ENCODE measurements around the gene C2CD2. TPM values are rescaled to one million over a fixed set of nuclear protein-coding genes. Genes with fewer than 3 reads are reported as not detected.

The C2CD2 gene
- total and polyA plus RNA-seq, 2 of the 8 experiments (the other 6 are each of a cell fraction or from before 2014, with no cell fraction given) = 10.4 to 13.0 TPM

DNA sequence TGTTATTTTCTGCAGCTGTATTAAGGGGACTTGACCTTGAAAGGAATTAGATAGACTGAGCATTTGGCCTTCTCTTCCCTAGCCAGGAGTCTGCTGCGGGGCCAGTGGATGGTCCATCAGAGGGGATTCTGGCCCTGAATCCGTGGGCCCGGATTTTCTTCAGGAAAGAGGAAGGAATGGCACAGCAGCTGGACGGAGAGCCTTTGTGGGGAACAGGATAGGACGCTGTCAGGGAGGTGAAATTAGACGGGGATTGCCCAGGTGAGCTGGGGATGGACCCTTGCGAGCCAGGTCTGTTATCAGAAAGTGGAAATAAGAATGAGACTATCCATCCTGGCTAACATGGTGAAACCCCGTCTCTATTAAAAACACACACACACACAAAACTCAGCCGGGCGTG, 1.7 kb upstream of the C2CD2 start (continued):
- TF ChIP-seq, protein P1, sequence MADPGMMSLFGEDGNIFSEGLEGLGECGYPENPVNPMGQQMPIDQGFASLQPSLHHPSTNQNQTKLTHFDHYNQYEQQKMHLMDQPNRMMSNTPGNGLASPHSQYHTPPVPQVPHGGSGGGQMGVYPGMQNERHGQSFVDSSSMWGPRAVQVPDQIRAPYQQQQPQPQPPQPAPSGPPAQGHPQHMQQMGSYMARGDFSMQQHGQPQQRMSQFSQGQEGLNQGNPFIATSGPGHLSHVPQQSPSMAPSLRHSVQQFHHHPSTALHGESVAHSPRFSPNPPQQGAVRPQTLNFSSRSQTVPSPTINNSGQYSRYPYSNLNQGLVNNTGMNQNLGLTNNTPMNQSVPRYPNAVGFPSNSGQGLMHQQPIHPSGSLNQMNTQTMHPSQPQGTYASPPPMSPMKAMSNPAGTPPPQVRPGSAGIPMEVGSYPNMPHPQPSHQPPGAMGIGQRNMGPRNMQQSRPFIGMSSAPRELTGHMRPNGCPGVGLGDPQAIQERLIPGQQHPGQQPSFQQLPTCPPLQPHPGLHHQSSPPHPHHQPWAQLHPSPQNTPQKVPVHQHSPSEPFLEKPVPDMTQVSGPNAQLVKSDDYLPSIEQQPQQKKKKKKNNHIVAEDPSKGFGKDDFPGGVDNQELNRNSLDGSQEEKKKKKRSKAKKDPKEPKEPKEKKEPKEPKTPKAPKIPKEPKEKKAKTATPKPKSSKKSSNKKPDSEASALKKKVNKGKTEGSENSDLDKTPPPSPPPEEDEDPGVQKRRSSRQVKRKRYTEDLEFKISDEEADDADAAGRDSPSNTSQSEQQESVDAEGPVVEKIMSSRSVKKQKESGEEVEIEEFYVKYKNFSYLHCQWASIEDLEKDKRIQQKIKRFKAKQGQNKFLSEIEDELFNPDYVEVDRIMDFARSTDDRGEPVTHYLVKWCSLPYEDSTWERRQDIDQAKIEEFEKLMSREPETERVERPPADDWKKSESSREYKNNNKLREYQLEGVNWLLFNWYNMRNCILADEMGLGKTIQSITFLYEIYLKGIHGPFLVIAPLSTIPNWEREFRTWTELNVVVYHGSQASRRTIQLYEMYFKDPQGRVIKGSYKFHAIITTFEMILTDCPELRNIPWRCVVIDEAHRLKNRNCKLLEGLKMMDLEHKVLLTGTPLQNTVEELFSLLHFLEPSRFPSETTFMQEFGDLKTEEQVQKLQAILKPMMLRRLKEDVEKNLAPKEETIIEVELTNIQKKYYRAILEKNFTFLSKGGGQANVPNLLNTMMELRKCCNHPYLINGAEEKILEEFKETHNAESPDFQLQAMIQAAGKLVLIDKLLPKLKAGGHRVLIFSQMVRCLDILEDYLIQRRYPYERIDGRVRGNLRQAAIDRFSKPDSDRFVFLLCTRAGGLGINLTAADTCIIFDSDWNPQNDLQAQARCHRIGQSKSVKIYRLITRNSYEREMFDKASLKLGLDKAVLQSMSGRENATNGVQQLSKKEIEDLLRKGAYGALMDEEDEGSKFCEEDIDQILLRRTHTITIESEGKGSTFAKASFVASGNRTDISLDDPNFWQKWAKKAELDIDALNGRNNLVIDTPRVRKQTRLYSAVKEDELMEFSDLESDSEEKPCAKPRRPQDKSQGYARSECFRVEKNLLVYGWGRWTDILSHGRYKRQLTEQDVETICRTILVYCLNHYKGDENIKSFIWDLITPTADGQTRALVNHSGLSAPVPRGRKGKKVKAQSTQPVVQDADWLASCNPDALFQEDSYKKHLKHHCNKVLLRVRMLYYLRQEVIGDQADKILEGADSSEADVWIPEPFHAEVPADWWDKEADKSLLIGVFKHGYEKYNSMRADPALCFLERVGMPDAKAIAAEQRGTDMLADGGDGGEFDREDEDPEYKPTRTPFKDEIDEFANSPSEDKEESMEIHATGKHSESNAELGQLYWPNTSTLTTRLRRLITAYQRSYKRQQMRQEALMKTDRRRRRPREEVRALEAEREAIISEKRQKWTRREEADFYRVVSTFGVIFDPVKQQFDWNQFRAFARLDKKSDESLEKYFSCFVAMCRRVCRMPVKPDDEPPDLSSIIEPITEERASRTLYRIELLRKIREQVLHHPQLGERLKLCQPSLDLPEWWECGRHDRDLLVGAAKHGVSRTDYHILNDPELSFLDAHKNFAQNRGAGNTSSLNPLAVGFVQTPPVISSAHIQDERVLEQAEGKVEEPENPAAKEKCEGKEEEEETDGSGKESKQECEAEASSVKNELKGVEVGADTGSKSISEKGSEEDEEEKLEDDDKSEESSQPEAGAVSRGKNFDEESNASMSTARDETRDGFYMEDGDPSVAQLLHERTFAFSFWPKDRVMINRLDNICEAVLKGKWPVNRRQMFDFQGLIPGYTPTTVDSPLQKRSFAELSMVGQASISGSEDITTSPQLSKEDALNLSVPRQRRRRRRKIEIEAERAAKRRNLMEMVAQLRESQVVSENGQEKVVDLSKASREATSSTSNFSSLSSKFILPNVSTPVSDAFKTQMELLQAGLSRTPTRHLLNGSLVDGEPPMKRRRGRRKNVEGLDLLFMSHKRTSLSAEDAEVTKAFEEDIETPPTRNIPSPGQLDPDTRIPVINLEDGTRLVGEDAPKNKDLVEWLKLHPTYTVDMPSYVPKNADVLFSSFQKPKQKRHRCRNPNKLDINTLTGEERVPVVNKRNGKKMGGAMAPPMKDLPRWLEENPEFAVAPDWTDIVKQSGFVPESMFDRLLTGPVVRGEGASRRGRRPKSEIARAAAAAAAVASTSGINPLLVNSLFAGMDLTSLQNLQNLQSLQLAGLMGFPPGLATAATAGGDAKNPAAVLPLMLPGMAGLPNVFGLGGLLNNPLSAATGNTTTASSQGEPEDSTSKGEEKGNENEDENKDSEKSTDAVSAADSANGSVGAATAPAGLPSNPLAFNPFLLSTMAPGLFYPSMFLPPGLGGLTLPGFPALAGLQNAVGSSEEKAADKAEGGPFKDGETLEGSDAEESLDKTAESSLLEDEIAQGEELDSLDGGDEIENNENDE (IDR thresholded peaks at IDR 0.05; ENCODE audit: insufficient replicate concordance, low read length) = no peak
- TF ChIP-seq SIN3A (conservative IDR thresholded peaks at IDR 0.05 in 1 of 2, IDR thresholded peaks at IDR 0.05 in 1 of 2; ENCODE audit: low read depth in 1 of 2, low read length in 2 of 2) = no peak
- no peak for TF ChIP-seq TCF12 (IDR thresholded peaks at IDR 0.05; ENCODE audit: low read depth, low read length)
- TF ChIP-seq ASH2L (IDR thresholded peaks at IDR 0.05; ENCODE audit: low read length) = no peak
- TF ChIP-seq, protein P2, sequence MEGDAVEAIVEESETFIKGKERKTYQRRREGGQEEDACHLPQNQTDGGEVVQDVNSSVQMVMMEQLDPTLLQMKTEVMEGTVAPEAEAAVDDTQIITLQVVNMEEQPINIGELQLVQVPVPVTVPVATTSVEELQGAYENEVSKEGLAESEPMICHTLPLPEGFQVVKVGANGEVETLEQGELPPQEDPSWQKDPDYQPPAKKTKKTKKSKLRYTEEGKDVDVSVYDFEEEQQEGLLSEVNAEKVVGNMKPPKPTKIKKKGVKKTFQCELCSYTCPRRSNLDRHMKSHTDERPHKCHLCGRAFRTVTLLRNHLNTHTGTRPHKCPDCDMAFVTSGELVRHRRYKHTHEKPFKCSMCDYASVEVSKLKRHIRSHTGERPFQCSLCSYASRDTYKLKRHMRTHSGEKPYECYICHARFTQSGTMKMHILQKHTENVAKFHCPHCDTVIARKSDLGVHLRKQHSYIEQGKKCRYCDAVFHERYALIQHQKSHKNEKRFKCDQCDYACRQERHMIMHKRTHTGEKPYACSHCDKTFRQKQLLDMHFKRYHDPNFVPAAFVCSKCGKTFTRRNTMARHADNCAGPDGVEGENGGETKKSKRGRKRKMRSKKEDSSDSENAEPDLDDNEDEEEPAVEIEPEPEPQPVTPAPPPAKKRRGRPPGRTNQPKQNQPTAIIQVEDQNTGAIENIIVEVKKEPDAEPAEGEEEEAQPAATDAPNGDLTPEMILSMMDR (IDR thresholded peaks at IDR 0.05; ENCODE audit: control extremely low read depth in 1 of 3, insufficient read depth in 1 of 3, low read depth in 1 of 3, low read length in 3 of 3) = no peak
- no peak for TF ChIP-seq SP1 (IDR thresholded peaks at IDR 0.05; ENCODE audit: low read depth, low read length)
- no peak for TF ChIP-seq TEAD4 (IDR thresholded peaks at IDR 0.05; ENCODE audit: low read depth, low read length)
- TF ChIP-seq, protein P3, sequence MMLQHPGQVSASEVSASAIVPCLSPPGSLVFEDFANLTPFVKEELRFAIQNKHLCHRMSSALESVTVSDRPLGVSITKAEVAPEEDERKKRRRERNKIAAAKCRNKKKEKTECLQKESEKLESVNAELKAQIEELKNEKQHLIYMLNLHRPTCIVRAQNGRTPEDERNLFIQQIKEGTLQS (IDR thresholded peaks at IDR 0.05; ENCODE audit: insufficient read depth, low read depth, low read length) = no peak
- no peak for TF ChIP-seq GABPA (IDR thresholded peaks at IDR 0.05; ENCODE audit: borderline replicate concordance, insufficient read depth, low read length)
